CD4-positive, alpha-beta T cell treated with Interleukin-17A for 4 hours (primary cell): Measurements from ENCODE around the gene PPP1R13B.
"Not testable (repeated sequence)": the region's sequence is repeated elsewhere in the genome, so short reads cannot be mapped to it uniquely, and the experiment has no call there.

Experiments used
- DNase-seq: peaks from one replicate; pipeline ENCODE4 v3.0.0-alpha.2; 2020; ENCODE audit warnings: mixed read lengths

The PPP1R13B gene, protein sequence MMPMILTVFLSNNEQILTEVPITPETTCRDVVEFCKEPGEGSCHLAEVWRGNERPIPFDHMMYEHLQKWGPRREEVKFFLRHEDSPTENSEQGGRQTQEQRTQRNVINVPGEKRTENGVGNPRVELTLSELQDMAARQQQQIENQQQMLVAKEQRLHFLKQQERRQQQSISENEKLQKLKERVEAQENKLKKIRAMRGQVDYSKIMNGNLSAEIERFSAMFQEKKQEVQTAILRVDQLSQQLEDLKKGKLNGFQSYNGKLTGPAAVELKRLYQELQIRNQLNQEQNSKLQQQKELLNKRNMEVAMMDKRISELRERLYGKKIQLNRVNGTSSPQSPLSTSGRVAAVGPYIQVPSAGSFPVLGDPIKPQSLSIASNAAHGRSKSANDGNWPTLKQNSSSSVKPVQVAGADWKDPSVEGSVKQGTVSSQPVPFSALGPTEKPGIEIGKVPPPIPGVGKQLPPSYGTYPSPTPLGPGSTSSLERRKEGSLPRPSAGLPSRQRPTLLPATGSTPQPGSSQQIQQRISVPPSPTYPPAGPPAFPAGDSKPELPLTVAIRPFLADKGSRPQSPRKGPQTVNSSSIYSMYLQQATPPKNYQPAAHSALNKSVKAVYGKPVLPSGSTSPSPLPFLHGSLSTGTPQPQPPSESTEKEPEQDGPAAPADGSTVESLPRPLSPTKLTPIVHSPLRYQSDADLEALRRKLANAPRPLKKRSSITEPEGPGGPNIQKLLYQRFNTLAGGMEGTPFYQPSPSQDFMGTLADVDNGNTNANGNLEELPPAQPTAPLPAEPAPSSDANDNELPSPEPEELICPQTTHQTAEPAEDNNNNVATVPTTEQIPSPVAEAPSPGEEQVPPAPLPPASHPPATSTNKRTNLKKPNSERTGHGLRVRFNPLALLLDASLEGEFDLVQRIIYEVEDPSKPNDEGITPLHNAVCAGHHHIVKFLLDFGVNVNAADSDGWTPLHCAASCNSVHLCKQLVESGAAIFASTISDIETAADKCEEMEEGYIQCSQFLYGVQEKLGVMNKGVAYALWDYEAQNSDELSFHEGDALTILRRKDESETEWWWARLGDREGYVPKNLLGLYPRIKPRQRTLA

DNA sequence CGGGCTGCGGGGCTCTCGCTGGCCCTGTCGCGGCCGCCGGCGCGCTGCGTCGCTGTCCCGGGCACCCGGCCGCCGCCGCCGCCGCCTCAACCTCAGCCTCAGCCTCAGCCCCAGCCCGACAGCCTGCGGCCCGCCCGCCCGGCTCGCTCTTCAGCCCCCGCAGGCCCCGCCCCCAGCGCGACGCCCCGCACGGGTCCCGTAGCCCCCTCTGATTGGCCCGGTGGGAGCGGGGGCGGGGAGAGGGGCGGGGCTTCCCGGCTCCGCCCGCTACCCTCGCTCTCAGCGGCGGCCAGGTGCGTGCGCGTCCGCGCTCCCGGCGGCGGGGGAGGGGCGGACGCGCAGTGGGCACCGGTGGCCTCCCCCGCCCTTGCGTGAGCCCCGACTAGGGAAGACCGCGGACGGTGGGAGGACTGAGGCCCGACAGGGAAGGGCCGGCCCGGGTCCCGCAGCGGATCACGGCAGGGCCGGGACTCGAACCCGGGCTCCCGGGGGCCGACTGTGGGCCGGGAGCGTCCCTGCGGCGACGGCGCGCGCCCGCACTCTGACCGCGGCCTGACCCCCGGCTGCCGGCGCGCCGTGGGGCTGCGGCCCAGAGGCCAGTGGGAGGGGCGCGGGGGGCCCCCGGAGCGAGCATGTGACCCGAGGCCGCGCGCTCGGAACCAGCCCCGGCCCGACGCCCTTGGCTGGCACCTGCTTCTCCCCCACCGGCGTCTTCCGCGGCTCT, at the start of gene PPP1R13B:
Gene PPP1R13B, minus strand, starts transcription at position 125 of the 724 bp plus-strand sequence. CDS start 268 bp downstream, outside the sequence.
- peak; percentile 98 for DNase-seq

DNA sequence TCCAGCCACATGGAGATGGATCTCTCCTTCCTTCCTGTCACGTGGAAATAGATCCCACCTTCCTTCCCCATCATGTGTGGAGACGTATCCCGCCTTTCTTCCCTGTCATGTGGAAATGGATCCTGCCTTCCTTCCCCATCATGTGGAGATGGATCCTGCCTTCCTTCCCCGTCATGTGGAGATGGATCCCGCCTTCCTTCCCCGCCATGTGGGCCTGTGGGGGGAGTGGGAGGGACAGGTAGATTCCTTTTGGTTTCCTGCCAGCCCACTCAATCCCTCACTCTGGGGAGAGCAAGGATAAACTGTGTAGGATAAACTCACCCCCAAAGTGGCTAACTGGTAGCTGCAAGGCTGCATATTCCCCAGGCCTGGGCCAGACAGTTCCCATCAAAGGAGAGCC, 49.2 kb upstream of the PPP1R13B start:
- DNase-seq, result no peak

DNA sequence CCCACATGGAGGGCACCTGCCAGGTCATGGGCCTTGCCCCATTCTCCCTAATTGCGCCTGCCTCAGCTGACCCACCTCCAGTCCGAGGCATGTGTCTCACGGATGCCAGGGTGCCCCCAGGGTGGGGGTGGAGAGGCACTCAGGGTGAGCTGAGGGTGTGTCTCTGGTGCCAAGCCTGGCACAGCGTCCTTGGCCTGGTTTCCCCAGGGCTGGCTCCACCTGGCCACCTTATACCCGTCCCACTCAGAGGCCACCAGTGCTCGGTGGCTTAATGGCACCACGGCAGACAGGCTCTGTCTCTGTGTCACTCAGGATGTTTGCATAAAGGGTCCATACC, 47.3 kb upstream of the PPP1R13B start:
- DNase-seq, result no peak

DNA sequence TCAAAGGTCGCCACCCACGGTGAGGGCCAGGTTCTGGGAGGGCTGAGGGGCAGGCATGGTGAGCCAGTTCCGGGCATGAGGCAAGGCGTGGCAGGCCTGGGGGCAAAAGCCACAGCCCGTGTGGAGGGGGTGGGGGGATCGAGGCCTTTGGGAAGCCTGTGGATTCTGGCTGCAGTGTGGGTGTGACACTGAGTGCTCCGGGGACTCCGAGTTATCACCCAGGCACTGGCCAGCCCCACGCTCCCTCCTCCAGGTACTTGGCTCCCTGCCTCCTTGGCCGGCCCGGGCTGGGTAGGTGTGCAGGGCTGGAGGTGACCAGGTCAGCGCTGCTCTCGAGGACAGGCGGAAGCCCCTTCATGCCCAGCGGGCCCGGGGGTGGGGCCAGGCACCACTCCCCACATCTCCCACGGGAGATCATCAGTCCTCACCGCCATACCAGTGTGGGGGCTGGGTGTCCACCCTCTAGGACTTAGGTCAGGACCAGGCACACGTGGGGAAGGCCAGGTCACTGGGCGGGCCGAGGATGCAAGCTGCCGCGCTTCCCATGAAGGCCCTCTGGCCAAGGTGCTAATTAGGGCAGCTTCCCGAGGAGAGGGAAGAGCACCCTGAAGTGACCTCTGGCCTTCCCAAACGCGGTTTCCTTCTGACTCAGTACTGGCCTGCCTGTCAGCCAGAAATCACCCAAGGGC, 46.8 kb upstream of the PPP1R13B start:
- no peak for DNase-seq

DNA sequence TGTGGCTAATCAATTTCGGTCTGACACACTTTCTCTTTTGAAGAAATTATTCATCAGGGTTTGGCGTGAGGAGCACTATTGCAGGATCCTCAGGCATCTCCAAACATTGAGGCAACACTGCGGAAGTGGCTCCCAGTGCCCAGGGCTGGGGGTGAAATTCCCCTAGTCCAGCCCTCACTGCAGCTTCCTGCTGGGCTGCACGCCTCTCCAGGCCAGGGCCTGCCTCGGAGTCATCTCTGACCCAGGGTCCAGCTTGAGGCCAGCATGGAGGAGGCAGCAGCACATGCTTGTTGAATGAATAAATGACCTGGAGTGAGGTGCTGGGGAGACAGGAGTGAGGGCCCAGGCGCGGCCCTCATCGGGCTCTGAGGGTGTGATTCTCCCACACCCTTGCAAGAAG, 44.9 kb upstream of the PPP1R13B start:
- no peak for DNase-seq

DNA sequence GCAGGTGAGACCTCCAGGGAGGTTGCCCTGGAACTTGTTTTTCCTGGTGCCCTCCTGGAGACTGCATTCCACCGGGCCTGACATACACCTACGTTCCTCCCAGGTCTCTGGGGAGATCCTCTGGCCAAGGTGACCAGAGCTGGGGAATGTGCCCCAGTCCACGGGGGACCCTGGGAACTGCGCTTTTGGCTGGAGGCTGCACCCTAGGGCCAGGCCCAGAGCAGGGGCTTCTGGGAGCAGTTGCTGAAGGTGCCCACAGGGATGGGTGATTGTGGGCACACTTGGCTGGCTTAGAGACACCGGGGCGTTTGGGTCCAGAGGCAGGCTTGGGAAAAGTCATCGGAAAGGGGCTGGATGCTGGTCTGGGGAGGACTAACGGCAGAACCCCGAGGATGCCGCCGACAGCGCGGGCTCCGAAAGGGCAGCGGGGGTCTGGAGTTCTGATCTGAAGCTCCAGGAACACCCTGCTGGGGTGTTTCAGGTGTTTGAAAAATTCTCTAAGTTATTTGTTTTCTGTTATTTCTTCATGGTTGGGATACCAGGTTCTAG, 44.4 kb upstream of the PPP1R13B start:
- DNase-seq, result no peak

DNA sequence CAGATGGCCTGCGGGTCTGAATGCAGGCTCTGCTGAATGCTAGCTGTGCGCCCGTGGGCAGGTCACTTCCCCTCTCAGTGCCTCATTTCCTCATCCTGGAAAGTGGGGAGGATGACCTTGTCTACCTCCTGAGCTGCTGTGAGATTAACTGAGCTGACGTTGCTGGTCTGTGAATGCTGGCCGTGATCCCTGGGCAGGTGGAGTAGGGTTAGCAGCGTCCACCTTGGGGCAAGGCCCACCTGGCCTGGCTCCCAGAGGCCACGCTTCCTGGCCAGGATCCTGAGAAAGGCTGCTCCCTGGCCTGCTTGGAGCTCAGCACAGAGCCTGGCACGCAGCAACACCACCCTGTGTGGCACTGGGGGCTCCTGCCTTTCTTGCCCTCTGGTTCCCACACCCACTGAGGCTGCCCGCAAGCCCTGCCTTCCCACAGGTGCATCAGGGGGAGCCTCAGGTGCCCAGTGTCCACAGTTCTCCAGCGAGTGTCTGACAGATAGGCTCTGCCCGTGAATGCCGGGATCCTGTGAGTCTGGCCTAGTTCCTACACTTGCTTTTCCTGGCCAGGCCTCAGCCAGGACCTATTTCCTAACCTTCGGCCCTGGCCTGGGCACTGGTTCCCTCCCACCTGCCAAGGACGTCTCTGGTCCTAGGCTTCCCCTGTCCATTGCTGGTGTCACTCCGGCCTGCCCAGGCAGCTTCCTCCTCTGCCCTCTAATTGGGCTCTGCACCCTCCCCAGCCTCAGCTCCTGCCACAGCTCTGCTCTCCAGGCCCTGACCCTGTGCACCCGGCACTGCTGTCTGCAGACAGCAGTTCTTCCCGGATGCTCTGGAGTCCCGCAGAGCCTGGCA, 43.7 kb upstream of the PPP1R13B start:
- DNase-seq, result no peak

DNA sequence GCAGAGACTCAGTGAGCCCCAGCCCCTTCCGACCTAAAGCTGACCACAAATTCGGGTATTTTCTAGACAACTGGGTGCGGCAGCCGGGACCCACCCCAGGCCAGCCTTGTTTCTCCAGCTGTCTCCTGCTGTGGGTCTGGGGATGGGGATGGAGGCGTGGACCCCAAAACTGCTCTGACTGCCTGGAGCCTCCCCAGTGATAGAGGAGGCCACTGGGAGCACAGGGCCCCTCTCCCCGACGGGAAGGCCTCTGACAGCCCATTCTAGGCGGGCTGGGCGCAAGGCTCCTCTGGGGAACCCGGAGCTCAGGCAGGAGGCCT, 42.6 kb upstream of the PPP1R13B start:
- no peak for DNase-seq

DNA sequence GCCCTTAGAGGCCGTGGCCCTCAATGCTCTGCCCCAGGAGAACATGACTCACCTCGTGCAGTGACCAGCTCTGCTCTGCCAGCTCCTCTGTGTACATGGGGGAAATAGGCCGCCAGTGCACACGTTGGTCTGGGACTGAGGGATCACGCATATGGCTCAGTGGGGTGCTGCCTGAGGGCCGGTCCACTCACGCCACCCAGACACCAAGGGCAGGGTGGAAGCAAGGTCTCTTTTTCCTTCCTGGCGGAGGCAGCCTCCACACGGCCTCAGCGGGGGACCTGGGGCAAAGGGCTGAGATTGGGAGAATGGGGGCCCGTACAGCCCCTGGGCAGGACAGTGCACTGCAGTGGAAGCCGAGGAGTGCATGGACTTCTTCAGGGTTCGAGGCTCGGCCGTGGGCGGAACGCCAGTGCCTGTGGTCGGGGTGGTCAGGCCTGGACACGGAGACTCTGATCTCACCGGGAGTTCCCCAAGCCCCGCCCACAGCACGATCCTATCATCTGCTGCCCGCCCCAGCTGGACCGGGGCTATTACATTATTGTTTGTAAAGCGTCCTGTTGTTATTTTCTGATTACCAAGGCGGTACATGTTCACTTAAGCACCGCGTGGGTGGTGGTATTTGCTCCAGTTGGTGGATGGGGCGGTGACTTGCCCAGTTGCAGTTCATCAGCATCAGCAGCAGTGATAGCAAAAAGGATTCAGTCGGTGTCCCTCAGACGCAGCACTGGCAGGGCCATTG, 42.1 kb upstream of the PPP1R13B start:
- no peak for DNase-seq

DNA sequence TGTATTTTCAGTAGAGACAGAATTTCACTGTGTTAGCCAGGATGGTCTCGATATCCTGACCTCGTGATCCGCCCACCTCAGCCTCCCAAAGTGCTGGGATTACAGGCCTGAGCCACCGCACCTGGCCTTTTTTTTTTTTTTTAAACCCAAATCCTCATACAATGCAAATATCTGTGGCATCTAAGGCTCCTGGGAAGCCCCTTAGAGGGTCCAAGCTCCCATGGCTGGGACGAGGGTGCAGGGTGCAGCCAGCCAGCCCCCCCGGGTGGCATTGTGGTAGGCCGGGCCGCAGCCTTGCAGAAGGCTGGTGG, 41.6 kb upstream of the PPP1R13B start:
- DNase-seq, result not testable (repeated sequence)

DNA sequence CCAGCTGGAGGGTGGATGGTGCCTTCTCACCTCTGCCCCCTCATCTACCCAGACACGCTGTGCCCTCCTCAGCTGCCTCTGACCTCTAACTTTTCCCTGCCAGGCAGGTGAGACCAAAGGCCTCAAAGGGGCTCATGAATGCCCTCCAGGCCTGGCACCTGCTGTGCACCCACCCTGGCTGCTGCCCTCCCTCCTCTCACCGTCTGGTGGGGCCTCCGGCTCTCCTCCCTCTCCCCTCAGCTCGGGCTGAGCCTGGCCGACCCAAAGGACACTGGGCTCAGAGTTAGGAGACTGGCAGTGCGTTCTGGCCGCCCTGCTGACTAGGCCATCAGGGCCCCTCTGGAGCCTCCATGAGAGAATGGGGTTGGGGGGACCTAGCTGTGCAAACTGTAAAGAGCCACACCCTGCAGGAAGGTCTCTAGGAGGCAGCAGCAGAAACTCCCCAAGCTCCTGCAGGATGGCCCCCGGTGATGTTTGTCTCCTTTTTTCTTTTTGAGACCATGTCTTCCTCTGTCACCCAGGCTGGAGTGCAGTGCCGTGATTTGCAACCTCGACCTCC, 40.3 kb upstream of the PPP1R13B start:
- DNase-seq, result no peak

DNA sequence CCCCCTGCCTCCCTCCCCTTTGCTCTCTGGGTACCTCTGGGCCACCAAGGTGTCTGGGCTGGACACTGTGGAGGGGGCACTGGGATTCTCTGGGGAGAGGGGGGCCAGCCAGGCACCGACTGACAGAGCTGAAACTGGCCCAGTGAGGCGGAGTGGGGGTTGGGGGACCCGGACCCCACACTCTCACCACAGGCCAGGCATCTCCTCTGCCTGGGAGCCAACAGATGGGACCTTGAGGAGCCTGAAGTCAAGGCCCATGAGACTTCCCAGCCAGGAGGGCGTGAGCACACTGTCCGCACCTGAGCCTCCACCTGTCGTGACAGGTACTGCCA, 39.8 kb upstream of the PPP1R13B start:
- DNase-seq, result no peak

DNA sequence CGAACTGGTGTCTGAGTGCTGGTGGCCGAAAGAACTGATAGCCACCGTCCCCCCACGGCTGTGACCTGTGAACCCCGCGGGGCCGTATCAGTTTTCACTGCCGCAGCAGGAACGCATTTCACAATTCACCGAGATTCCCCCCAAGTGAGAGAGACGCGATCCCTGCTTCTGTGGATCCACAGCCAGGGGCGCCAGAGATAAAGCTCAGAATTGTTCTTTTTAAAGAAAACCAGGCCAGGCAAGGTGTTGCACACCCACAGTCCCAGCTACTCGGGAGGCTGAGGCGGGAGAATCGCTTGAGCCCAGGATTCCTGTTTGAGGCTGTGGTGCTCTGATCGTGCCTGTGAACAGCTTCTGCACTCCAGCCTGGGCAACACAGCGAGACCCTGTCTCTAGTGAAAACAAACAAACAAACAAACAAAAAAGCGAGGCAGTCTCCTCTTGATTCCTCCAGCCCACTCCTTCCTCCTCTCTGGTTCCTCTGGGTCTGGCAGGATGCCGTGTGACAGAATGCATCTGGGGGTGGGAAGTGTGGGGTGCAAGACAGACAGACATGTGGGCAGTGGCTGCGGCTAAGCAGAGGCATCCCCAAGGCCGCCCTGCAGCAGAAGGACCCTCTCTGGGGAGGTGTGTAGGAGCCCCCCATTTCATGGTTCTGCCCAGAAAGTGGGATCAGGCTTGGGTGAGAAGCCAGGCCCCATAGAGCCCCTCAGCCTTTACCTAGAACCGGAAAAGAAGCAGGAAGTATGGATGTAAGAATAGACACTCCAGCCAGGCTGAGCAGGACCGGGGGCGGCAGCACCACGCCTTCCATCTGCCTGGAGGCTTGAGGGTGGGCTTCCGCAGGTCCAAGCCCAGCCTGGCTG, 39.2 kb upstream of the PPP1R13B start:
- DNase-seq, result no peak

DNA sequence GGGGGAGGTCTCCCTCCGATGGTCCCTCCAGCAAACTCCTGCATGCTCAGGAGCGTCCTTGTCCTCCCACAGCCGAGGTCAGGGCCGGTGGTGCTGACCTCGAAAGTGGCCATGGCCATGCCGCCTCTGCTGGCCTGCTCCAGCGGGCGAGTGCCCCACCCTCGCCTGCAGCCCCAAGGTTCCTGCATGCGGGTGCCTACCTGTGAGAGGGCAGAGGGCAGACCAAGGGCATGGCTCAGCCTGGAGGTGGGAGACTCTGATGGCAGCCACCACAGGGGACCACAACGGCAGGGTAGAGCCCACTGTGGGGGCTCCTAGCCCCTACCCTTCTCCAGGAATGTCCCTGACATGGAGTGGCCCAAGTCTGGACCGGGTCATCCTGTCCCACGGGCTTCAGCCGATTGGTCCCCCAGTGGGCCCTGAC, 38.1 kb upstream of the PPP1R13B start:
- DNase-seq, result no peak

DNA sequence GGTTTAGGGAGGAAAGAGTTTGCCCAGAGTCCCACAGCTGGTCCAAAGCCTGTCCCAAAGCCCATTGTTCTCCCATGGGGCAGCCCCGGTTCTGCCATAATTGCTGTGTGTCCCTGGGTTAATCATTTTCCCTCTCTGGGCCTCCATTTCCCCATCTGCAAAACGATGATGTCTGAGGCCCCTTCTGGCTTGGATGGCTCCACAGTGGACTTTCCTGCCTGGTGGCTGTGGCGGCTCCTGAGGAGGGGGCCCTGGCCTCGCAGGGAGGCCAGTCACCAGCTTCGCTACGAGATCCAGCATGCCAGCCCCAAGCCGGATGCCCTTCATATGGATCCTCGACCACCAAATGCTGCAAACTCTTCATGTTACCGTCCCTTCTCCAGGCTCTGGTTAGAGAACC, 37.5 kb upstream of the PPP1R13B start:
- DNase-seq, result no peak

DNA sequence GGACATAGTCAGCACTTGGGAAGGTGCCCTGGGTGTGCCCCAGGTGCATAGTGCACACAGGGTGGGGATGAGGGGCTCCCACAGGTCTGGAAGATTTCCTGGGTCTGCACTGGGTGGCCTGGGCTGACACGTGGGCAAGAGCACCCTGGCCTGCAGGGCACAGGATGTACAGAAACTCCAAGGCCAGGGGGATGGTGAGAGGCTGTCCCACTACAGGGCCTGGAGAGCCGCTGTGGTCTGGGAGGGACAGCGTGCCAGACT, 35.8 kb upstream of the PPP1R13B start:
- no peak for DNase-seq

DNA sequence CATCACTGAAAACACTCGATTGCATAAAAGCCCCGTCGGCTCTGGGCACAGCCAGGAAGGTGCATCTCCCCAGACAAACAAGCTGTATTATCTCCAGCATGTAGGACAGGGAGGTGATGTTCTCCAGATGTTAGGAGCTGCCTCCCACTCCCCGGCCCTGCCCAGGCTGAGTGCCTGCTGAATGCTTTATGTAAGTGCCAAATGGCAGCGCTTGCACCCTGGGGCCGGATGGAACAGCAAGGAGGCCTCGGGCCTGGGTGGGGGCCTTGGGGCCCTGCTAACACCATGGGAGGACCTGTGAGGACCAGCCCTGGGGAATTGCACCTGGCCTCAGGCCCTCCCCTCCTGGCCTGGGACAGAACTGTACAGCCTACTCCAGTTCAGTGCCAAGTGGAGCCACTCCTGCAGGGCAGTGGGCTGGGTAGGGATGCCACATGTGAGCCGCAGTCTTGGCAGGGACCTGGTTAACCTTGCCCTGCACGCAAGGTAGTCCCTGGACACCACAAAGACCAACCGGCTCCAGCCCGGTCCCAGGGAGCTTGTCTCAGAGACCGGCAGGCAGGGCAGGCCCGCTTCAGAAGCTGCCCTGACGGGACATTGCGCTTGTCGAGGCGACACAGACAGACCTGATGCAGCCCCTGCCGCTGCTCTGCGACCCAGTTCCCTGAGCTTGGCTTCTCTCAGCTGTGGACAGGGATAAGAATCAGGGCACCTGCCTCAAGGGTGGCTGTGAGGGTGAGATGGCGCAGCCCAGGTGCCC, 35.3 kb upstream of the PPP1R13B start:
- no peak for DNase-seq

DNA sequence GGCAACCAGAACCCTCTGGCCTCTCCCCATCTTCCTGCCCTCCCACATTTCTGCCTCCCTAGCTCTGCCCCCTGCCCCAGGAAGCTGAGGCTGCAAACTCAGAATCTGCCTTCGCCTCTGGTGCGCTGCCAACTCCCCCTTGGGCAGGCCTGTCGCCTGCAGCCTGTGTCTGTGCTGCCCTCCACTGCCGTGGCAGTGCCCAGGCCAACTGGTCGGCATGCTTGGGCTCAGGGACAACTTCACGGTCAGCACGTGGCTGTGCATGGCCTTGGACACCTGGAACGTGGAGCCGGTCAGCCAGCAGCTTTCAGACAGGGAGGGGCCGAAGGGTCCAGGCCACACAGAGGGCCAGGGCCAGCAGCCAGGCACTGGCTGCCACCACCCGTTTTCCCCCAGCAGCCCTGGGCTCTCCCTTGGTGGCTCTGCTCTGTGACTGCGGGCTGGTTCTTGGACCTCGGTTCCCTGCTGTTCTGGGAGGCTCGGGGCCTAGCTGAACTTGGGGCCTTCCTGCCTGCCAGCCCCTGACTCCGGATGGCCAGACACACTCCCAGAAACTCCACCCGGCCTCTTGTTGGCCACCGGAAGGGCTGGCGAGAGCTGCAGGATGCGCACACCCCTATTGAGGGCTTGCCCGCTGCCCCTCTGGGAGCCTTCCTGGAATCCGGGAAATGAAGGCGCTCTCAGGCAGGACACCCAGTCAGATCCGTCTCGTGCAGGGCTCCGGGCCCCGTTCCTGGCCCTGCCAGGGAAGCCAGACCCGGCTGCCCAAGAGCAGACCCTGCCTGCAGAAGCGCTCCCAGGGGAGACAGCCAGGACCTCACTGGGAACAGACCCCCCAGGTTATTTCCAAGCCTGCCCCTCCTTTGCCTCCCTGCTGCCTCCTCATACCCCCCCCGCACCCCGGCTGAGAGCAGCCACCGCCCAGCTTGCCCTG, 34.2 kb upstream of the PPP1R13B start:
- no peak for DNase-seq
